ENCODE measurements around the gene C19orf12. TPM values are rescaled to one million over a fixed set of nuclear protein-coding genes. Genes with fewer than 3 reads are reported as not detected.

Gene C19orf12
- total RNA-seq, 1 experiment from 2014 or later: 15.5 TPM

DNA sequence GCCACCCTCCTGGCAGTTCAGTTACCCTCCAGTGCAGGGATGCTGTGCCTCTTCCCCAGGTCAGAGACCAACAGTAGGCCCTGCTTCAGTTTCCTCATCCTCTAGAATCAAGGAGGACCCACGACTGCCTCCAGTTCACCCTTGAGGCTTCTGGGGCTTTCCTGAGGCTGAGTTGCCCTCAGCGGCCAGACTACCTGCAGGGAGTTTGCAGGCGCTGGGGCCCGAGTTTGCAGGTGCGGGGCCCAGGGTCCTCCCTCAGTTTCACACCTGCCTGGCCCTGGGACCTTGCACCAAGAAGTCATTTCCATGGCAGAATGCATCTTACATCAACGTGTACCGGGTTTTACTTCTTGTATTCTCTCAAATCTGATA, 38.9 kb upstream of the C19orf12 start:
- CTCF ChIA-PET: no interaction called here
- TF ChIP-seq ATF3 (CRISPR knock-in tag; conservative IDR thresholded peaks at IDR 0.05) (no peak), EMX1 (CRISPR knock-in tag; IDR thresholded peaks at IDR 0.05) (no peak), SMAD3 (CRISPR knock-in tag; IDR thresholded peaks at IDR 0.05; ENCODE audit: borderline replicate concordance) (no peak), SOX15 (CRISPR knock-in tag; IDR thresholded peaks at IDR 0.05) (no peak)
- TF ChIP-seq, protein P1, sequence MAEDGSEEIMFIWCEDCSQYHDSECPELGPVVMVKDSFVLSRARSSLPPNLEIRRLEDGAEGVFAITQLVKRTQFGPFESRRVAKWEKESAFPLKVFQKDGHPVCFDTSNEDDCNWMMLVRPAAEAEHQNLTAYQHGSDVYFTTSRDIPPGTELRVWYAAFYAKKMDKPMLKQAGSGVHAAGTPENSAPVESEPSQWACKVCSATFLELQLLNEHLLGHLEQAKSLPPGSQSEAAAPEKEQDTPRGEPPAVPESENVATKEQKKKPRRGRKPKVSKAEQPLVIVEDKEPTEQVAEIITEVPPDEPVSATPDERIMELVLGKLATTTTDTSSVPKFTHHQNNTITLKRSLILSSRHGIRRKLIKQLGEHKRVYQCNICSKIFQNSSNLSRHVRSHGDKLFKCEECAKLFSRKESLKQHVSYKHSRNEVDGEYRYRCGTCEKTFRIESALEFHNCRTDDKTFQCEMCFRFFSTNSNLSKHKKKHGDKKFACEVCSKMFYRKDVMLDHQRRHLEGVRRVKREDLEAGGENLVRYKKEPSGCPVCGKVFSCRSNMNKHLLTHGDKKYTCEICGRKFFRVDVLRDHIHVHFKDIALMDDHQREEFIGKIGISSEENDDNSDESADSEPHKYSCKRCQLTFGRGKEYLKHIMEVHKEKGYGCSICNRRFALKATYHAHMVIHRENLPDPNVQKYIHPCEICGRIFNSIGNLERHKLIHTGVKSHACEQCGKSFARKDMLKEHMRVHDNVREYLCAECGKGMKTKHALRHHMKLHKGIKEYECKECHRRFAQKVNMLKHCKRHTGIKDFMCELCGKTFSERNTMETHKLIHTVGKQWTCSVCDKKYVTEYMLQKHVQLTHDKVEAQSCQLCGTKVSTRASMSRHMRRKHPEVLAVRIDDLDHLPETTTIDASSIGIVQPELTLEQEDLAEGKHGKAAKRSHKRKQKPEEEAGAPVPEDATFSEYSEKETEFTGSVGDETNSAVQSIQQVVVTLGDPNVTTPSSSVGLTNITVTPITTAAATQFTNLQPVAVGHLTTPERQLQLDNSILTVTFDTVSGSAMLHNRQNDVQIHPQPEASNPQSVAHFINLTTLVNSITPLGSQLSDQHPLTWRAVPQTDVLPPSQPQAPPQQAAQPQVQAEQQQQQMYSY (CRISPR knock-in tag; IDR thresholded peaks at IDR 0.05): no peak
- TF ChIP-seq, protein P2, sequence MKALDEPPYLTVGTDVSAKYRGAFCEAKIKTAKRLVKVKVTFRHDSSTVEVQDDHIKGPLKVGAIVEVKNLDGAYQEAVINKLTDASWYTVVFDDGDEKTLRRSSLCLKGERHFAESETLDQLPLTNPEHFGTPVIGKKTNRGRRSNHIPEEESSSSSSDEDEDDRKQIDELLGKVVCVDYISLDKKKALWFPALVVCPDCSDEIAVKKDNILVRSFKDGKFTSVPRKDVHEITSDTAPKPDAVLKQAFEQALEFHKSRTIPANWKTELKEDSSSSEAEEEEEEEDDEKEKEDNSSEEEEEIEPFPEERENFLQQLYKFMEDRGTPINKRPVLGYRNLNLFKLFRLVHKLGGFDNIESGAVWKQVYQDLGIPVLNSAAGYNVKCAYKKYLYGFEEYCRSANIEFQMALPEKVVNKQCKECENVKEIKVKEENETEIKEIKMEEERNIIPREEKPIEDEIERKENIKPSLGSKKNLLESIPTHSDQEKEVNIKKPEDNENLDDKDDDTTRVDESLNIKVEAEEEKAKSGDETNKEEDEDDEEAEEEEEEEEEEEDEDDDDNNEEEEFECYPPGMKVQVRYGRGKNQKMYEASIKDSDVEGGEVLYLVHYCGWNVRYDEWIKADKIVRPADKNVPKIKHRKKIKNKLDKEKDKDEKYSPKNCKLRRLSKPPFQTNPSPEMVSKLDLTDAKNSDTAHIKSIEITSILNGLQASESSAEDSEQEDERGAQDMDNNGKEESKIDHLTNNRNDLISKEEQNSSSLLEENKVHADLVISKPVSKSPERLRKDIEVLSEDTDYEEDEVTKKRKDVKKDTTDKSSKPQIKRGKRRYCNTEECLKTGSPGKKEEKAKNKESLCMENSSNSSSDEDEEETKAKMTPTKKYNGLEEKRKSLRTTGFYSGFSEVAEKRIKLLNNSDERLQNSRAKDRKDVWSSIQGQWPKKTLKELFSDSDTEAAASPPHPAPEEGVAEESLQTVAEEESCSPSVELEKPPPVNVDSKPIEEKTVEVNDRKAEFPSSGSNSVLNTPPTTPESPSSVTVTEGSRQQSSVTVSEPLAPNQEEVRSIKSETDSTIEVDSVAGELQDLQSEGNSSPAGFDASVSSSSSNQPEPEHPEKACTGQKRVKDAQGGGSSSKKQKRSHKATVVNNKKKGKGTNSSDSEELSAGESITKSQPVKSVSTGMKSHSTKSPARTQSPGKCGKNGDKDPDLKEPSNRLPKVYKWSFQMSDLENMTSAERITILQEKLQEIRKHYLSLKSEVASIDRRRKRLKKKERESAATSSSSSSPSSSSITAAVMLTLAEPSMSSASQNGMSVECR (CRISPR knock-in tag; IDR thresholded peaks at IDR 0.05; ENCODE audit: borderline replicate concordance): no peak
- Mint-ChIP-seq H3K27ac (no peak overlapping the region), H3K36me3 (no peaks in the 10 kb centered on the region), H3K4me3 (no peak overlapping the region), H3K4me1 (no peaks in the 10 kb centered on the region), H3K9me3 (no peaks in the 10 kb centered on the region), H3K27me3 (ENCODE audit: low read depth) (no peaks in the 10 kb centered on the region)
- ATAC-seq: no peak
- POLR2A ChIA-PET: no interaction called here
- no peak for DNase-seq (ENCODE audit: low spot score)

DNA sequence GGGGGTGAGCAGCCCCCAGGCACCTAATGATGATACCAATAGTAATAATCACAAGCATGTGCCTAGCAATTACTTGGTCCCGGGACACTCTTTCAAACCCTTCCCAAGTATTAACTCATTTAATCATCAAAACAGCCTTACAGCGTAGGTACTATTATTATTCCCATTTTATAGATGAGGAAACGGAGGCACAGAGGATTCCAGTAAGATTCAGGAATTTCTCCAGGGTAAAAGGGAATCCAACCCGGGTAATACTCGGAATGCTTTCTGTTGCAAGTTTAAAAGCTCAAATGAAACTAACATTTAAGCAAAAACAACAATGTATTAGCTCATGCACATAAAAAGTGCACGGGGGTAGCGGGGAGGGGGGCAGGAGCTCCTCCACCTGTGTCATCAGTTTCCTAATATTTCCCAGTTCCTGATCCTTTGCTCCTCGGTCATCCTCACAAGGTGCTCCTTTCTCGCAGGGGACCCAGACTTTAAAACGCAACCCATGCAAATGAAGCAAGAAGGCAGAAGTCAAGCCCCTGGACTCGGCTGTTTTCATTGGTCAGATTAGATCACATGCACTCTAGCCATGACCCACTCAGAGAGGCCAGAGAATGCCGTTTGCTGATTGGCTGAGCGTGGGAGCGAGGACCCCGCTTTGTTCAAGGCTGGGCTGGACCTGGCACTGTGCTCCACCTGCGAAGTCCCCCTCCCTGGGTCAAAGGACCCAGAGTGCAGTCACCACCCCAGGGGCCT, 38.3 kb upstream of the C19orf12 start:
- H3K36me3 Mint-ChIP-seq: no peaks in the 10 kb centered on the region
- TF ChIP-seq, protein P3, sequence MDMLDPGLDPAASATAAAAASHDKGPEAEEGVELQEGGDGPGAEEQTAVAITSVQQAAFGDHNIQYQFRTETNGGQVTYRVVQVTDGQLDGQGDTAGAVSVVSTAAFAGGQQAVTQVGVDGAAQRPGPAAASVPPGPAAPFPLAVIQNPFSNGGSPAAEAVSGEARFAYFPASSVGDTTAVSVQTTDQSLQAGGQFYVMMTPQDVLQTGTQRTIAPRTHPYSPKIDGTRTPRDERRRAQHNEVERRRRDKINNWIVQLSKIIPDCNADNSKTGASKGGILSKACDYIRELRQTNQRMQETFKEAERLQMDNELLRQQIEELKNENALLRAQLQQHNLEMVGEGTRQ (CRISPR knock-in tag; IDR thresholded peaks at IDR 0.05): peak; percentile 83
- TF ChIP-seq NFE2L1 (CRISPR knock-in tag; IDR thresholded peaks at IDR 0.05): no peak
- H3K9me3 Mint-ChIP-seq: no peaks in the 10 kb centered on the region
- H3K27me3 Mint-ChIP-seq (ENCODE audit: low read depth): no peaks in the 10 kb centered on the region
- no peaks in the 10 kb centered on the region for H3K4me1 Mint-ChIP-seq
- CTCF ChIA-PET: no interaction called here
- no peak overlapping the region for H3K27ac Mint-ChIP-seq
- POLR2A ChIA-PET: no interaction called here
- peak; percentile 62 for ATAC-seq
- no peak overlapping the region for H3K4me3 Mint-ChIP-seq
- DNase-seq (ENCODE audit: low spot score): no peak

GRCh38 chr19:29752450-29753025, 37.5 kb upstream of the C19orf12 start:
- ChIA-PET POLR2A (no interaction called here), CTCF (no interaction called here)
- no peaks in the 10 kb centered on the region for H3K27me3 Mint-ChIP-seq (ENCODE audit: low read depth)
- DNase-seq (ENCODE audit: low spot score): no peak
- no peak for ATAC-seq
- no peaks in the 10 kb centered on the region for H3K9me3 Mint-ChIP-seq
- no peak overlapping the region for H3K4me3 Mint-ChIP-seq
- no peaks in the 10 kb centered on the region for H3K36me3 Mint-ChIP-seq
- H3K4me1 Mint-ChIP-seq: no peaks in the 10 kb centered on the region
- no peak overlapping the region; the same call in 1 of the 2 replicates for H3K27ac Mint-ChIP-seq
- no peak for TF ChIP-seq FOXP1 (CRISPR knock-in tag; IDR thresholded peaks at IDR 0.05; ENCODE audit: borderline replicate concordance)
- TF ChIP-seq, protein P4, sequence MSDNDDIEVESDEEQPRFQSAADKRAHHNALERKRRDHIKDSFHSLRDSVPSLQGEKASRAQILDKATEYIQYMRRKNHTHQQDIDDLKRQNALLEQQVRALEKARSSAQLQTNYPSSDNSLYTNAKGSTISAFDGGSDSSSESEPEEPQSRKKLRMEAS (CRISPR knock-in tag; IDR thresholded peaks at IDR 0.05): no peak
- TF ChIP-seq, protein P5, sequence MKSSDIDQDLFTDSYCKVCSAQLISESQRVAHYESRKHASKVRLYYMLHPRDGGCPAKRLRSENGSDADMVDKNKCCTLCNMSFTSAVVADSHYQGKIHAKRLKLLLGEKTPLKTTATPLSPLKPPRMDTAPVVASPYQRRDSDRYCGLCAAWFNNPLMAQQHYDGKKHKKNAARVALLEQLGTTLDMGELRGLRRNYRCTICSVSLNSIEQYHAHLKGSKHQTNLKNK (CRISPR knock-in tag; IDR thresholded peaks at IDR 0.05): no peak
- TF ChIP-seq, protein P6, sequence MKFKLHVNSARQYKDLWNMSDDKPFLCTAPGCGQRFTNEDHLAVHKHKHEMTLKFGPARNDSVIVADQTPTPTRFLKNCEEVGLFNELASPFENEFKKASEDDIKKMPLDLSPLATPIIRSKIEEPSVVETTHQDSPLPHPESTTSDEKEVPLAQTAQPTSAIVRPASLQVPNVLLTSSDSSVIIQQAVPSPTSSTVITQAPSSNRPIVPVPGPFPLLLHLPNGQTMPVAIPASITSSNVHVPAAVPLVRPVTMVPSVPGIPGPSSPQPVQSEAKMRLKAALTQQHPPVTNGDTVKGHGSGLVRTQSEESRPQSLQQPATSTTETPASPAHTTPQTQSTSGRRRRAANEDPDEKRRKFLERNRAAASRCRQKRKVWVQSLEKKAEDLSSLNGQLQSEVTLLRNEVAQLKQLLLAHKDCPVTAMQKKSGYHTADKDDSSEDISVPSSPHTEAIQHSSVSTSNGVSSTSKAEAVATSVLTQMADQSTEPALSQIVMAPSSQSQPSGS (CRISPR knock-in tag; IDR thresholded peaks at IDR 0.05; ENCODE audit: borderline replicate concordance, low read depth): no peak
- TF ChIP-seq NFE2L1 (CRISPR knock-in tag; IDR thresholded peaks at IDR 0.05): no peak
- no peak for TF ChIP-seq PRRX2 (CRISPR knock-in tag; IDR thresholded peaks at IDR 0.05)
- no peak for TF ChIP-seq ZNF281 (CRISPR knock-in tag; IDR thresholded peaks at IDR 0.05)
- TF ChIP-seq ZNF138 (CRISPR knock-in tag; conservative IDR thresholded peaks at IDR 0.05): no peak
